GM10847 (cell line): Measurements from ENCODE around the gene TMEM242.

Experiments
- POLR2A ChIP-seq: IDR thresholded peaks from 2 replicates; pipeline ENCODE4 v1.6.1; 2011; ENCODE audit not compliant: insufficient read length; ENCODE audit errors: extremely low read depth

Gene TMEM242

DNA sequence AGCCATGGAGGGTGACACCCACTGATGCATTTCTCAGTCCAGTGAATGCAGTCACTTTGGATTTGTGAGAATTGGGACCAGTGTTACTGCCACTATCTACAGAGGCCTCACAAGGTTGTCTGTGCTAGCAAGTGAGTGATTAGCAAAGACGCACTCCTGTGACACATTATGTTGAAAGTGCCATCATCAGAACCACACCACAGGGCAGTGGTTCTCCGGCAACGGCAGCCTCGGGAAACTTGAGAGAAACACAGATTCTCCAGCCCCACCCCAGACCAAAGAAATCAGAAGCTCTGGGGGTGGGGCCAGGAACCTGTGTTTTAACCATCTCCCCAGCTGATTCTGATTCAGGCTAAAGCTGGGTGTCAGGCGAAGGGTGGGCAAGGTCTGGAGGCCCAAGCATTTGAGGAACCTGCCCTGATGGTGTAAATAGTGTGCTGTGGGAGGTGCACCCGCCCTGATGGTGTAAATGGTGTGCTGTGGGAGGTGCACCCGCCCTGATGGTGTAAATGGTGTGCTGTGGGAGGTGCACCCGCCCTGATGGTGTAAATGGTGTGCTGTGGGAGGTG lies 39.9 kb downstream of the TMEM242 start:
- no peak for TF ChIP-seq POLR2A

- no peak for TF ChIP-seq POLR2A
Measured at GRCh38 chr6:157282284-157282683, 41.0 kb downstream of the TMEM242 start.

- TF ChIP-seq POLR2A, result no peak
Measured at GRCh38 chr6:157281570-157281969, 41.7 kb downstream of the TMEM242 start.

DNA sequence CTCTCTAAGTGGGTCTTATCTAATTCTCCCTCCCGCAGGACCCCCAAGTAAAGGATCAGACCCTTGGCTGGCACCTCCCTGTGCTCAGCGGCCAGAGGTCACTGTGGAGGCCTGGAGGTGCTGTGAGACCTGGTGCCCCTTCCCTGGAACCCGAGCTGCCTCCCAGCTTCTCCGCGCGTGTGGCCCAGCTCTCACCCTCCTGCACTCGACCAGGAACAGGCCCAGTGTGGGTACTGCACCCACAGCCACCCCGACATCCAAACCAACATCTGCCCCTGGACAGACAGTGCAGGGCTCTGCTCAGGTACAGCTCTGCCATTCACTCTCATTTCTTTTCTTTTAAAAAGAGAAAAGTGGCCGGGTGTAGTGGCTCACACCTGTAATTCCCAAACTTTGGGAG lies 42.4 kb downstream of the TMEM242 start:
- no peak for TF ChIP-seq POLR2A

GRCh38 chr6:157280157-157280556 lies 43.2 kb downstream of the TMEM242 start:
- TF ChIP-seq POLR2A, result no peak

- TF ChIP-seq POLR2A, result no peak
Measured at GRCh38 chr6:157278171-157278570, 45.1 kb downstream of the TMEM242 start.

GRCh38 chr6:157276731-157277130 lies 46.6 kb downstream of the TMEM242 start:
- TF ChIP-seq POLR2A, result no peak

DNA sequence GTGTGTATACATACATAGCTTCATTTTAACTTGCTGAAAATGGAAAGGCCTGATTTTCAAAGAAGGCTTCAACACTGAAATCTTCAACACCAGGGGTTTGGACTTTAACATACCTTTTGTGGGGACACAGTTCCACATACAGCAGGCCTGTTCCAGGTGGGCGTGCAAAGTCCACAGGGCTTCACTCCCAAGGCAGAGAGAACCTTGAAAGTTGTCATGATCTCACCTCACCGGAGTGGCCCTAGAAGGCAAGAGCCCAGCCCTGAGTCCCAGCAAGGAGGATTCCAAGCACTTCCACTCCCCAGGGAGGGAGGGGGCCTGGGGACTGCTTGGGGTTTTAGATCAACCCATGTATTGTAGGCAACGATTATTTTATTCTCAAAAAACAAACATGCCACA lies 47.2 kb downstream of the TMEM242 start:
- TF ChIP-seq POLR2A, result no peak

DNA sequence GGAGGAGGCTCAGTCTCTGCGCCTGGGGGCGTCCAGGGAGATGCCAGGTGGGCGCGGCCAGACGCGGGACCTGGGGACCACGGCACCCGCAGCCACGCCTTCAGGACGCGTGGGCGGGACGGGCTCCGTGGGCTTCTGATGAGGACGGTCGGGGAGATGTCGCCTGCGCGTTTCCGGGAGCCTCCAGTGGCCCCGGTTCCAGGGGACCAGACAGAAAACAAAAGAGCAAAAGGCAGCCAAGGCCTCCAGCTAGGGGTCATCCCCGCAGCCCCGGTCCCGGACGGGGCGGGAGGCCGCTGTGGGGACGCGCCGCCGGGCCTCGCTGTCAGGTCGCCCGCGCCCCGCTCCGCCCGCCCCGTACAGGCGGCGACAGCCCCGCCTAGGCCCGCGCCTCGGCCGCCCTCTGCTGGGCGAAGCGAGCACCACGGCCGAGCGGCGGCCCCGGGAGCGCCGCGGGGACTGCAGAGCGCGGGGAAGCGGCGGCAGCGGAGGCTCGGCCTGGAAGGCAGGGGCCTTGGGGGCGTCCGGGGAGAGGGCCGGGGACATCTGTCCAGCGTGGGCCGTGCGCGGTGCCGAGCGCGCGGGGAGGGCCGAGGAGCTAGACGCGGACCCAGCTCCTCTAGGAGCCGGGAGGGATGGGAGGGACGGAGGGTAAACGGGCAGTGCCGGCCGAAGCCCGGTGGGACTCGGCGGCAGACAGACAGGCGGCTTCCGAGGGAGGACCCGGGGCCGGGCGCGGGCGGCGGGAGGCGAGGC lies 48.7 kb downstream of the TMEM242 start:
- peak; percentile 6 for TF ChIP-seq POLR2A

GRCh38 chr6:157273756-157274470 lies 49.4 kb downstream of the TMEM242 start:
- TF ChIP-seq POLR2A, result peak; percentile 5

- TF ChIP-seq POLR2A, result no peak
Measured at GRCh38 chr6:157272866-157273755, 50.2 kb downstream of the TMEM242 start.

DNA sequence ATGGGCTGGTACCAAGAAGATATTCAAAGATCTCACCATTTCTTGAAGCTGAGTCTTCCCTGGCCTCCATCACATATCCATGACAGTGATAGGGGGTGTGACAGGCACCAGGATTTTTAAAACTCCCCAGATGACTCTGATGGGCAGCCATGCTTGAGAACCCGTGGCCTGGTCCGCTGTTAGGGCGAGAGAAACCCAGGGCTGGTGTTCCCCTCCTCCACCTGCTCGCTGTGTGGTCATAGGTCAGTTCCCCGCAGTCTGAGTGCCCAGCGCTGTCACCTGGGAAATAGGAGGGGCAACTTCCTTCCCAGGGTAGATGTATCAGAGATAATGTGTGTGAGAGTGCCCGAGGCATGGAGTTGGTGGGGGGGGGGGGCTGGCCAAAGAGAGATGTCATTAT lies 50.9 kb downstream of the TMEM242 start:
- TF ChIP-seq POLR2A, result no peak

GRCh38 chr6:157271911-157272310 lies 51.4 kb downstream of the TMEM242 start:
- no peak for TF ChIP-seq POLR2A

- no peak for TF ChIP-seq POLR2A
Measured at GRCh38 chr6:157271441-157271840, 51.9 kb downstream of the TMEM242 start.

DNA sequence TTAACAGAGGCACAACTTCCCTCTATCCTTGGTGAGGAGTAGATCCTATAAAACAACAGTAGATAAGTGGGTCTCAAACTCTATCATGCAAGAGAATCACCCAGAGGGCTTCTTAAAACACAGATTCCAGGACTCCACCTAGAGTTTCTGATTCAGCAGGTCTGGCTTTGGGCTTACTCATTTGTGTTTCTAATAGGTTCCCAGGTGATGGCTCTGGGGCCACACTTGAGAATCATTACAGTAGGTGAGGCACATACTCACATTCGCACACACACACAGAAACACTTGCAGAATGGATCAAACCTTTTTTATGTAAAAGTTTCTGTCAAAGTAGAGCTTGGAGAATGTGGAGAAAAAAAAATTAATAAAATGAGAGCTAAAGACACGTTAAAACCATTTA lies 52.4 kb downstream of the TMEM242 start:
- no peak for TF ChIP-seq POLR2A
